GM08714 (cell line): ENCODE data around the gene COPS9.

Source experiments
- H3K4me3 ChIP-seq: fragments of 200-500 bp; sonication (Bioruptor generic); 2 replicates; pipeline ENCODE4 v1.5.1; 2014; ENCODE audit warnings: mild to moderate bottlenecking, low read length, inconsistent platforms
- ZNF274 ChIP-seq: IDR thresholded peaks from 2 replicates; pipeline ENCODE4 v1.6.1; 2012; ENCODE audit warnings: mild to moderate bottlenecking, low read depth, low read length

COPS9 gene

GRCh38 chr2:240103136-240103535 lies 33.0 kb downstream of the COPS9 start:
- H3K4me3 ChIP-seq: no peak overlapping the region
- TF ChIP-seq ZNF274: no peak

DNA sequence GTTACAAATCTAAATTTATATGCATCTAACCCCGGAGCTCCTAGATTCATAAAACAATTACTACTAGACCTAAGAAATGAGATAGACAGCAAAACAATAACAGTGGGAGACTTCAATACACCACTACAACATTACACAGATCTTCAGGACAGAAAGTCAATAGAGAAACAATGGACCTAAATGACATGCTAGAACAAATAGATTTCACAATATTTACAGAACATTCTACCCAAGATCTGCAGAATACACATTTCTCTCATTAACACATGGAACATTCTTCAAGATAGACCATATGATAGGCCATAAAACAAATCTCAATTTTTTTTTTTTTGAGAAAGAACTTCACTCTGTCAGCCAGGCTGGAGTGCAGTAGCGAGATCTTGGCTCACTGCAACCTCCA lies 37.8 kb downstream of the COPS9 start:
- no peak overlapping the region for H3K4me3 ChIP-seq
- no peak for TF ChIP-seq ZNF274

GRCh38 chr2:240095556-240096523 lies 40.3 kb downstream of the COPS9 start:
- H3K4me3 ChIP-seq: no peak overlapping the region

DNA sequence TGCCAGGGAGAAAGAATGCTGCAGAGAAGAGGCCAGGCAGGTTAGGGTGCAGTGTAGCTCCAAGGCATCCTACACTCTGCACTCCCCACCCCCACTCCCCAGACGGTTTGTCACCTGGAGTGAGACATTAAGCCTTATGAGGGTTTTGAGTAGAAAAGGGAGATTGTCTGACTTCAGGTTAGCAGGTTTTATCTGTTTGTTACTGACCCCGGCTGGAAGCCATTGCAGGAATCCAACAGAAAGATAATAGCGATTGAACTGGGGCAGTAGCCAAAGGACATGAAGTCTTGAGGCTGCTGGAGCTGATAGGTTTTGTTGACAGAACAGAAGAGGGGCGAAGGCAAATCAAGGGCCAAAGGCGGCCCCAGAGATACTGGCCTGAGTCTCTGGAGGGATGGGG lies 46.8 kb downstream of the COPS9 start:
- no peak overlapping the region for H3K4me3 ChIP-seq
- TF ChIP-seq ZNF274: no peak

More at GRCh38 chr2:240095556-240096523, 40.3 kb downstream of the COPS9 start:
- TF ChIP-seq ZNF274: no peak

- no peak for TF ChIP-seq ZNF274
Observed at GRCh38 chr2:240086563-240086962, 49.5 kb downstream of the COPS9 start.

More at GRCh38 chr2:240086563-240086962, 49.5 kb downstream of the COPS9 start:
- H3K4me3 ChIP-seq: no peak overlapping the region
